ENCODE data around the gene CASP10.

CASP10 gene

GRCh38 chr2:201249889-201250288, 66.9 kb downstream of the CASP10 start:
- TF ChIP-seq CTCF (IDR thresholded peaks at IDR 0.05; ENCODE audit: extremely low read depth, missing control alignments): no peak
- DNase-seq (ENCODE audit: low spot score): no peak

GRCh38 chr2:201250741-201251140, 67.8 kb downstream of the CASP10 start:
- no peak for DNase-seq (ENCODE audit: low spot score)
- no peak for TF ChIP-seq CTCF (IDR thresholded peaks at IDR 0.05; ENCODE audit: extremely low read depth, missing control alignments)

- no peak for DNase-seq (ENCODE audit: low spot score)
- no peak for TF ChIP-seq CTCF (IDR thresholded peaks at IDR 0.05; ENCODE audit: extremely low read depth, missing control alignments)
These were observed 71.3 kb downstream of the CASP10 start for GRCh38 chr2:201254081-201254730.

GRCh38 chr2:201255408-201256033, 72.6 kb downstream of the CASP10 start:
- no peak for TF ChIP-seq CTCF (IDR thresholded peaks at IDR 0.05; ENCODE audit: extremely low read depth, missing control alignments)
- DNase-seq (ENCODE audit: low spot score): no peak

- no peak for DNase-seq (ENCODE audit: low spot score)
- TF ChIP-seq CTCF (IDR thresholded peaks at IDR 0.05; ENCODE audit: extremely low read depth, missing control alignments): no peak
These were observed 73.1 kb downstream of the CASP10 start for GRCh38 chr2:201256082-201256481.

GRCh38 chr2:201257381-201257955, 74.5 kb downstream of the CASP10 start:
- TF ChIP-seq CTCF (IDR thresholded peaks at IDR 0.05; ENCODE audit: extremely low read depth, missing control alignments): no peak
- peak; percentile 53 for DNase-seq (ENCODE audit: low spot score)

GRCh38 chr2:201257956-201258665, 75.2 kb downstream of the CASP10 start:
- DNase-seq (ENCODE audit: low spot score): peak; percentile 67

More at GRCh38 chr2:201257956-201258665, 75.2 kb downstream of the CASP10 start:
- TF ChIP-seq CTCF (IDR thresholded peaks at IDR 0.05; ENCODE audit: extremely low read depth, missing control alignments): no peak

Measured in GM20000 (cell line).